GM12878 (cell line): ENCODE data around the gene CUL5. TPM values are rescaled to one million over a fixed set of nuclear protein-coding genes. Genes with fewer than 3 reads are reported as not detected.

Experiments
- BMI1 ChIP-seq: fragments of 450-650 bp; IDR thresholded peaks from 2 replicates; pipeline ENCODE4 v1.6.1; 2016; ENCODE audit warnings: mild to moderate bottlenecking, moderate library complexity, borderline replicate concordance
- CBFB ChIP-seq: IDR thresholded peaks from 2 replicates; pipeline ENCODE4 v1.6.1; 2016; ENCODE audit warnings: antibody characterized with exemption, low read depth
- CBX3 ChIP-seq: fragments of 200-600 bp; sonication (generic); IDR thresholded peaks from 2 replicates; pipeline ENCODE4 v1.6.1; 2016; ENCODE audit warnings: low read depth, borderline replicate concordance
- CBX5 ChIP-seq: sonication (generic); IDR thresholded peaks from 2 replicates; pipeline ENCODE4 v1.6.1; 2016; ENCODE audit warnings: low read depth, moderate library complexity, mild to moderate bottlenecking, inconsistent platforms
- CREB1 ChIP-seq: IDR thresholded peaks from 2 replicates; pipeline ENCODE4 v1.6.1; 2012; ENCODE audit warnings: low read depth, mild to moderate bottlenecking, inconsistent platforms
- ESRRA ChIP-seq: IDR thresholded peaks from 2 replicates; pipeline ENCODE4 v1.6.1; 2012; ENCODE audit warnings: mild to moderate bottlenecking, low read length, improper control_type of control experiment
- EZH2 ChIP-seq: IDR thresholded peaks from 2 replicates; pipeline ENCODE4 v1.6.1; 2012; ENCODE audit warnings: low read depth, mild to moderate bottlenecking, control low read depth, inconsistent platforms, low read length, borderline replicate concordance; ENCODE audit not compliant: control insufficient read depth
- HCFC1 ChIP-seq: fragments of 150-350 bp; IDR thresholded peaks from 2 replicates; pipeline ENCODE4 v1.6.1; 2014; ENCODE audit warnings: low read length
- MTA3 ChIP-seq: IDR thresholded peaks from 2 replicates; pipeline ENCODE4 v1.6.1; 2012; ENCODE audit warnings: low read length, inconsistent platforms, borderline replicate concordance
- NBN ChIP-seq: fragments of 450-650 bp; IDR thresholded peaks from 2 replicates; pipeline ENCODE4 v1.6.1; 2016
- NFIC ChIP-seq: IDR thresholded peaks from 2 replicates; pipeline ENCODE4 v1.6.1; 2012; ENCODE audit warnings: low read depth, mild to moderate bottlenecking, inconsistent platforms, low read length, moderate library complexity
- NR2C2 ChIP-seq: IDR thresholded peaks from 2 replicates; pipeline ENCODE4 v1.6.1; 2011; ENCODE audit warnings: borderline replicate concordance, low read depth; ENCODE audit not compliant: control insufficient read depth, insufficient read length
- NRF1 ChIP-seq: conservative IDR thresholded peaks from 2 replicates; pipeline ENCODE4 v1.6.1; 2011; ENCODE audit warnings: mild to moderate bottlenecking, low read depth, low read length, improper control_type of control experiment
- POLR2AphosphoS5 ChIP-seq: IDR thresholded peaks from 2 replicates; pipeline ENCODE4 v1.6.1; 2011; ENCODE audit warnings: mild to moderate bottlenecking, low read length, inconsistent platforms
- RAD51 ChIP-seq: fragments of 450-650 bp; IDR thresholded peaks from 2 replicates; pipeline ENCODE4 v1.6.1; 2016; ENCODE audit warnings: moderate library complexity, mild to moderate bottlenecking, inconsistent platforms
- SIX5 ChIP-seq: IDR thresholded peaks from 2 replicates; pipeline ENCODE4 v1.6.1; 2011; ENCODE audit warnings: mild to moderate bottlenecking, low read depth, low read length, moderate library complexity; ENCODE audit not compliant: severe bottlenecking
- SRF ChIP-seq, 2 experiments: IDR thresholded peaks; 2 replicates each; pipeline ENCODE4 v1.6.1; 2011; ENCODE audit warnings: low read depth in 2 of 2, low read length in 2 of 2, mild to moderate bottlenecking in 1 of 2, moderate library complexity in 1 of 2
- SUPT20H ChIP-seq: IDR thresholded peaks from 2 replicates; pipeline ENCODE4 v1.6.1; 2011; ENCODE audit warnings: low read depth, mild to moderate bottlenecking, low read length, moderate library complexity, borderline replicate concordance; ENCODE audit not compliant: control insufficient read depth
- SUZ12 ChIP-seq: fragments of 200-600 bp; sonication (generic); IDR thresholded peaks from one replicate; pipeline ENCODE4 v1.6.1; 2018; ENCODE audit warnings: antibody characterized with exemption, mild to moderate bottlenecking; ENCODE audit not compliant: unreplicated experiment
- TCF7 ChIP-seq: IDR thresholded peaks from 2 replicates; pipeline ENCODE4 v1.6.1; 2014; ENCODE audit warnings: antibody characterized with exemption, borderline replicate concordance
- ZBED1 ChIP-seq: IDR thresholded peaks from 2 replicates; pipeline ENCODE4 v1.6.1; 2016; ENCODE audit warnings: borderline replicate concordance
- ZNF384 ChIP-seq: IDR thresholded peaks from 2 replicates; pipeline ENCODE4 v1.6.1; 2012; ENCODE audit warnings: low read depth, mild to moderate bottlenecking, low read length, improper control_type of control experiment, borderline replicate concordance
- ZNF622 ChIP-seq: fragments of 450-650 bp; IDR thresholded peaks from 2 replicates; pipeline ENCODE4 v1.6.1; 2017; ENCODE audit warnings: mild to moderate bottlenecking, inconsistent platforms
- ZZZ3 ChIP-seq: IDR thresholded peaks from 2 replicates; pipeline ENCODE4 v1.6.1; 2011; ENCODE audit warnings: low read depth; ENCODE audit not compliant: control insufficient read depth, insufficient read length
- polyA plus RNA-seq, 11 experiments: library from polyadenylated mRNA; depleted of rRNA in 4 of 11; unstranded in 6 of 11; stranded (reverse) in 5 of 11; fragments of >200 nt; fragmentation: Nextera tagmentation in 4 of 11; fragmentation: Illumina TruSeq in 1 of 11; extraction: Ambion mirVana in 4 of 11; extraction: Trizol in 1 of 11; gene quantifications; 1 replicate in 1 of 11; 2 replicates in 10 of 11; pipeline versions ENCODE4 v1.2.1 to v1.2.3, GENCODE V29; 2011 to 2016; ENCODE audit warnings: inconsistent platforms in 2 of 11, missing spikeins in 2 of 11, low read depth in 1 of 11
- total RNA-seq, 4 experiments: library from RNA; depleted of rRNA in 3 of 4; stranded (reverse); fragments of >200 nt in 3 of 4; fragmentation: Illumina TruSeq in 1 of 4; extraction: Trizol in 1 of 4; gene quantifications; 2 replicates each; pipeline versions ENCODE4 v1.2.1 to v1.2.3, GENCODE V29; 2013 to 2021
- TF ChIP-seq, protein P1 (sequence below): IDR thresholded peaks from 2 replicates; pipeline ENCODE4 v1.6.1; 2012; ENCODE audit warnings: low read depth, low read length, improper control_type of control experiment
- TF ChIP-seq, protein P2 (sequence below): fragments of 450-650 bp; formaldehyde crosslinking; IDR thresholded peaks from 2 replicates; pipeline ENCODE4 v1.5.0; 2022; ENCODE audit warnings: mild to moderate bottlenecking, missing genetic modification characterization
- TF ChIP-seq, protein P3 (sequence below): fragments of 450-650 bp; IDR thresholded peaks from 2 replicates; pipeline ENCODE4 v1.6.1; 2014; ENCODE audit warnings: mild to moderate bottlenecking

Gene CUL5
- total and polyA plus RNA-seq, 10 of the 15 experiments (the other 5 are each of a cell fraction or from before 2014, with no cell fraction given), result 9.1 to 37.6 (median 18.3) TPM

DNA sequence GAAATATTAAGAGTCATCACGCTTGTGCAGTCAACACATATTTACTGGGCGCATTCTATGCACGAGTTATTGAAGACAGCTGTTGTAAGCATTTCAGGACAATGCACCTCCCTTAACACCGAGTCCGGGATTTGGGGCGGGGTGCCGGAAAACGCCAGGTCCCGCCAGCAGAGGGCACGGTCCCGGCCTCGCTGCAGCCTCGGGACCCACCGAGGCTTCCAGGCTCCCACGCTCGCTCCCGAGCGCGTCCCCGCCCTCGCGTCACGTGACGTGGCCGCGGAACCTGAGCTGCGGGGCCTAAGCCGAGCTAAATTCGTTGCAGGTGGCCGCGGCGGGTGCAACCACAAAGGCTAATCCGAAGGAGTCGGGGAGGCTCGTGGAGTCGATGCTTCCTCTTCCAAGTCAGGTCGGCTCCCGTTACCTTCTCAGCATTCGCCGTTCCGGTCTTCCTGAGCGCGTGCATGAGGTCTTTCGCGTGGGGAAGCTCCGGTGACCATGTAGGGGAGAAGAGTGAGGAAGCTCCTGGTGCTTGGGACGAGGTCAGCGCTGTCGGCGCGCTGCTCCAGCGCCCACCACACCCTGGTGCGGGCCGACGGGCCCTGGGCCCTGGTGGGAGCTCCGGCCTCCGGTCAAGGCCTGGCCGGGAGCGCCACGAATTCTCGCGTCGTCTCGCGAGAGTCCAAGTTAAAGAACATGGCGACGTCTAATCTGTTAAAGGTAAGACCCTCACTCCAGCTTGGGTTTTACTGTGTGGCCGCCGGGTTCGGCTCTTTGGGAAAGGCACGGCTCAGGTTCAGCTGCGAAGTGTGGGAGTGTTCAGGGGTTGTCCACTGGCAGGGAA lies at the start of gene CUL5 (continued):
- TF ChIP-seq SIX5, result no peak
- TF ChIP-seq NRF1, result no peak
- TF ChIP-seq, protein P1, sequence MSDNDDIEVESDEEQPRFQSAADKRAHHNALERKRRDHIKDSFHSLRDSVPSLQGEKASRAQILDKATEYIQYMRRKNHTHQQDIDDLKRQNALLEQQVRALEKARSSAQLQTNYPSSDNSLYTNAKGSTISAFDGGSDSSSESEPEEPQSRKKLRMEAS, result peak; percentile 94
- TF ChIP-seq RAD51, result peak; percentile 98
- TF ChIP-seq SUPT20H, result no peak
- TF ChIP-seq CREB1, result peak; percentile 56; the same call in 1 of the 2 replicates
- peak; percentile 91 for TF ChIP-seq POLR2AphosphoS5
- TF ChIP-seq NBN, result peak; percentile 86; the same call in 1 of the 2 replicates
- no peak for TF ChIP-seq ZBED1
- TF ChIP-seq CBX5, result 0 out of 2 replicates have a peak, but pooled peaks have one; percentile 64
- no peak for TF ChIP-seq EZH2
- TF ChIP-seq, protein P2, sequence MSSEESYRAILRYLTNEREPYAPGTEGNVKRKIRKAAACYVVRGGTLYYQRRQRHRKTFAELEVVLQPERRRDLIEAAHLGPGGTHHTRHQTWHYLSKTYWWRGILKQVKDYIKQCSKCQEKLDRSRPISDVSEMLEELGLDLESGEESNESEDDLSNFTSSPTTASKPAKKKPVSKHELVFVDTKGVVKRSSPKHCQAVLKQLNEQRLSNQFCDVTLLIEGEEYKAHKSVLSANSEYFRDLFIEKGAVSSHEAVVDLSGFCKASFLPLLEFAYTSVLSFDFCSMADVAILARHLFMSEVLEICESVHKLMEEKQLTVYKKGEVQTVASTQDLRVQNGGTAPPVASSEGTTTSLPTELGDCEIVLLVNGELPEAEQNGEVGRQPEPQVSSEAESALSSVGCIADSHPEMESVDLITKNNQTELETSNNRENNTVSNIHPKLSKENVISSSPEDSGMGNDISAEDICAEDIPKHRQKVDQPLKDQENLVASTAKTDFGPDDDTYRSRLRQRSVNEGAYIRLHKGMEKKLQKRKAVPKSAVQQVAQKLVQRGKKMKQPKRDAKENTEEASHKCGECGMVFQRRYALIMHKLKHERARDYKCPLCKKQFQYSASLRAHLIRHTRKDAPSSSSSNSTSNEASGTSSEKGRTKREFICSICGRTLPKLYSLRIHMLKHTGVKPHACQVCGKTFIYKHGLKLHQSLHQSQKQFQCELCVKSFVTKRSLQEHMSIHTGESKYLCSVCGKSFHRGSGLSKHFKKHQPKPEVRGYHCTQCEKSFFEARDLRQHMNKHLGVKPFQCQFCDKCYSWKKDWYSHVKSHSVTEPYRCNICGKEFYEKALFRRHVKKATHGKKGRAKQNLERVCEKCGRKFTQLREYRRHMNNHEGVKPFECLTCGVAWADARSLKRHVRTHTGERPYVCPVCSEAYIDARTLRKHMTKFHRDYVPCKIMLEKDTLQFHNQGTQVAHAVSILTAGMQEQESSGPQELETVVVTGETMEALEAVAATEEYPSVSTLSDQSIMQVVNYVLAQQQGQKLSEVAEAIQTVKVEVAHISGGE (CRISPR knock-in tag), result peak; percentile 49; the same call in 1 of the 2 replicates
- no peak for TF ChIP-seq ZNF622
- TF ChIP-seq HCFC1, result 0 out of 2 replicates have a peak, but pooled peaks have one; percentile 13
- TF ChIP-seq CBFB, result no peak
- TF ChIP-seq SUZ12, result no peak
- no peak for TF ChIP-seq SRF (IDR thresholded peaks at IDR 0.05; ENCODE audit: low read depth in 2 of 2, low read length in 2 of 2)
- TF ChIP-seq, protein P3, sequence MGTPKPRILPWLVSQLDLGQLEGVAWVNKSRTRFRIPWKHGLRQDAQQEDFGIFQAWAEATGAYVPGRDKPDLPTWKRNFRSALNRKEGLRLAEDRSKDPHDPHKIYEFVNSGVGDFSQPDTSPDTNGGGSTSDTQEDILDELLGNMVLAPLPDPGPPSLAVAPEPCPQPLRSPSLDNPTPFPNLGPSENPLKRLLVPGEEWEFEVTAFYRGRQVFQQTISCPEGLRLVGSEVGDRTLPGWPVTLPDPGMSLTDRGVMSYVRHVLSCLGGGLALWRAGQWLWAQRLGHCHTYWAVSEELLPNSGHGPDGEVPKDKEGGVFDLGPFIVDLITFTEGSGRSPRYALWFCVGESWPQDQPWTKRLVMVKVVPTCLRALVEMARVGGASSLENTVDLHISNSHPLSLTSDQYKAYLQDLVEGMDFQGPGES, result no peak
- no peak for TF ChIP-seq ESRRA
- no peak for TF ChIP-seq MTA3
- no peak for TF ChIP-seq TCF7
- no peak for TF ChIP-seq ZNF384
- TF ChIP-seq CBX3, result no peak
- no peak for TF ChIP-seq BMI1
- no peak for TF ChIP-seq ZZZ3
- 0 out of 2 replicates have a peak, but pooled peaks have one; percentile 49 for TF ChIP-seq NFIC
- no peak for TF ChIP-seq NR2C2
